ENCODE data around the gene PAPOLA. TPM values are rescaled to one million over a fixed set of nuclear protein-coding genes. Genes with fewer than 3 reads are reported as not detected.

PAPOLA gene
- total and polyA plus RNA-seq, 2 of the 4 experiments (the other 2 are of a cell fraction) = 73.8 to 128 TPM

DNA sequence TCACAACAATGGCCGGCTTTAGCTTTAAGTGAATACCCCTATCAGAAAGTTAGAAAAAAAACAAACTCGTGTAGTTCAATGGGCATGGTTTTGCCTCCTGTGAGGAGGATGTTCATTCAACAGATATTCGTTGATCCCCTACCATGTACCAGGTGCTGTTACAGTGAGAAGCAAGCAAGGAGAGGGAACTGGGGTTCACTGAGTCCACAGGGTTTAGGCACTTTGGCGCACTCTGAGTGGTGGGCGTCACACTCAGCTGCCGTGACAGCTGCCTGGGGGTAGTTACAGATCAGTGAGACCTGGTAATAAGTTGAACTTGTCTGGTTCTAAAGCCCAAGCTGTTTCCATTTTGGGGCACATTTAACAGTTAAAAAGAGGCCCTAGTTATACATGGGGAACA, 74.2 kb downstream of the PAPOLA start:
- Histone ChIP-seq H2BK20ac (ENCODE audit: low read depth, low read length) (no peak overlapping the region), H3K4ac (ENCODE audit: low read depth, low read length) (no peak overlapping the region), H4K91ac (ENCODE audit: insufficient read depth, low read depth, low read length) (no peak overlapping the region), H4K20me1 (ENCODE audit: insufficient read depth, low read length) (0 out of 2 replicates have a peak, but pooled peaks cover 3% of the 10 kb centered on the region), H2AFZ (replicated peaks; ENCODE audit: low read length, poor library complexity) (no peak overlapping the region), H3K79me1 (ENCODE audit: low read depth in 1 of 2, low read length in 2 of 2) (0 out of 4 replicates have a peak, but pooled peaks cover 0 to 2% of the 10 kb centered on the region in 2 experiments), H3K27me3 (ENCODE audit: control insufficient read depth, insufficient read depth, low read length) (no peaks in the 10 kb centered on the region), H3K23ac (ENCODE audit: low read depth, low read length) (no peak overlapping the region), H3K9me1 (ENCODE audit: insufficient read depth, low read length) (no peaks in the 10 kb centered on the region), H2BK15ac (ENCODE audit: low read depth, low read length) (no peak overlapping the region), H4K5ac (ENCODE audit: low read depth, low read length) (no peak overlapping the region), H2AK9ac (replicated peaks; ENCODE audit: low read depth, low read length, poor library complexity) (no peak overlapping the region), H3K27ac (ENCODE audit: insufficient read depth, low read length) (no peak overlapping the region), H3K36me3 (ENCODE audit: control insufficient read depth, insufficient read depth, low read length) (no peaks in the 10 kb centered on the region; the same call in 1 of the 2 replicates), H2BK120ac (ENCODE audit: low read depth, low read length) (no peak overlapping the region), H2AK5ac (ENCODE audit: low read depth, low read length) (no peak overlapping the region), H4K8ac (ENCODE audit: low read depth in 2 of 2, low read length in 2 of 2) (no peak overlapping the region), H3K9me3 (ENCODE audit: control insufficient read depth, insufficient read depth, low read length) (no peaks in the 10 kb centered on the region), H3K18ac (ENCODE audit: low read depth, low read length) (no peak overlapping the region), H3K14ac (replicated peaks; ENCODE audit: low read depth, low read length) (no peak overlapping the region), H3K56ac (ENCODE audit: extremely low read depth, insufficient read depth, low read length) (no peak overlapping the region), H3K4me2 (ENCODE audit: low read depth, low read length) (no peak overlapping the region), H3K4me3 (ENCODE audit: insufficient read depth, low read depth, low read length) (no peak overlapping the region), H2BK5ac (ENCODE audit: low read depth, low read length, poor library complexity, severe bottlenecking) (no peak overlapping the region), H3K9ac (ENCODE audit: low read depth, low read length) (no peak overlapping the region), H3K4me1 (ENCODE audit: control insufficient read depth, insufficient read depth, low read length) (peaks cover 4% of the 10 kb centered on the region; the same call in 1 of the 2 replicates)
- in situ Hi-C loops (cut with MboI; ENCODE audit: low sequenced_read_pairs) = no loop called here
- intact Hi-C loops (cut with micrococcal nuclease) = no loop called here
- BruUV-seq (replicated peaks) = no TSS peak
- ATAC-seq (ENCODE audit: low read depth) (no peak), DNase-seq (no peak)
- CTCF ChIA-PET = interaction anchor here (1.8 kb wide), 1 partner anchor 9 kb away, joined by 9 read pairs; no protein-coding TSS in a partner anchor
- WGBS, 2 experiments (ENCODE audit: extremely low coverage in 2 of 2, insufficient read length in 1 of 2) = 93% methylated on average over 3 of the region's 6 CpGs; no CpG with 5 or more reads in 1 of the 2 experiments
- POLR2A ChIA-PET (ENCODE audit: unreplicated experiment) = no interaction called here
- dilution Hi-C loops (cut with HindIII; ENCODE audit: low sequenced_read_pairs, unreplicated experiment) = no loop called here
- TF ChIP-seq POLR2A (IDR thresholded peaks at IDR 0.05; ENCODE audit: low read depth, low read length) (no peak), BHLHE40 (IDR thresholded peaks at IDR 0.05; ENCODE audit: low read depth, low read length) (no peak), CEBPB (IDR thresholded peaks at IDR 0.05; ENCODE audit: low read depth, low read length) (no peak), NFE2L2 (IDR thresholded peaks at IDR 0.05; ENCODE audit: low read depth, low read length) (no peak), USF2 (IDR thresholded peaks at IDR 0.05; ENCODE audit: low read depth, low read length) (no peak), CHD1 (IDR thresholded peaks at IDR 0.05; ENCODE audit: low read depth, low read length) (no peak), FOS (IDR thresholded peaks at IDR 0.05; ENCODE audit: low read depth, low read length) (no peak), SMC3 (IDR thresholded peaks at IDR 0.05; ENCODE audit: low read depth, low read length) (no peak), MAFK (IDR thresholded peaks at IDR 0.05; ENCODE audit: low read depth, low read length) (no peak), RAD21 (IDR thresholded peaks at IDR 0.05; ENCODE audit: low read length) (no peak), MXI1 (IDR thresholded peaks at IDR 0.05; ENCODE audit: borderline replicate concordance, low read depth, low read length) (no peak), RCOR1 (IDR thresholded peaks at IDR 0.05; ENCODE audit: insufficient replicate concordance, low read length) (no peak), MAZ (IDR thresholded peaks at IDR 0.05; ENCODE audit: borderline replicate concordance, low read depth, low read length) (no peak), RFX5 (IDR thresholded peaks at IDR 0.05; ENCODE audit: low read depth, low read length) (no peak)
- TF ChIP-seq, protein P1, sequence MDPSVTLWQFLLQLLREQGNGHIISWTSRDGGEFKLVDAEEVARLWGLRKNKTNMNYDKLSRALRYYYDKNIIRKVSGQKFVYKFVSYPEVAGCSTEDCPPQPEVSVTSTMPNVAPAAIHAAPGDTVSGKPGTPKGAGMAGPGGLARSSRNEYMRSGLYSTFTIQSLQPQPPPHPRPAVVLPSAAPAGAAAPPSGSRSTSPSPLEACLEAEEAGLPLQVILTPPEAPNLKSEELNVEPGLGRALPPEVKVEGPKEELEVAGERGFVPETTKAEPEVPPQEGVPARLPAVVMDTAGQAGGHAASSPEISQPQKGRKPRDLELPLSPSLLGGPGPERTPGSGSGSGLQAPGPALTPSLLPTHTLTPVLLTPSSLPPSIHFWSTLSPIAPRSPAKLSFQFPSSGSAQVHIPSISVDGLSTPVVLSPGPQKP (IDR thresholded peaks at IDR 0.05; ENCODE audit: borderline replicate concordance, low read depth, low read length) = no peak
- TF ChIP-seq, protein P2, sequence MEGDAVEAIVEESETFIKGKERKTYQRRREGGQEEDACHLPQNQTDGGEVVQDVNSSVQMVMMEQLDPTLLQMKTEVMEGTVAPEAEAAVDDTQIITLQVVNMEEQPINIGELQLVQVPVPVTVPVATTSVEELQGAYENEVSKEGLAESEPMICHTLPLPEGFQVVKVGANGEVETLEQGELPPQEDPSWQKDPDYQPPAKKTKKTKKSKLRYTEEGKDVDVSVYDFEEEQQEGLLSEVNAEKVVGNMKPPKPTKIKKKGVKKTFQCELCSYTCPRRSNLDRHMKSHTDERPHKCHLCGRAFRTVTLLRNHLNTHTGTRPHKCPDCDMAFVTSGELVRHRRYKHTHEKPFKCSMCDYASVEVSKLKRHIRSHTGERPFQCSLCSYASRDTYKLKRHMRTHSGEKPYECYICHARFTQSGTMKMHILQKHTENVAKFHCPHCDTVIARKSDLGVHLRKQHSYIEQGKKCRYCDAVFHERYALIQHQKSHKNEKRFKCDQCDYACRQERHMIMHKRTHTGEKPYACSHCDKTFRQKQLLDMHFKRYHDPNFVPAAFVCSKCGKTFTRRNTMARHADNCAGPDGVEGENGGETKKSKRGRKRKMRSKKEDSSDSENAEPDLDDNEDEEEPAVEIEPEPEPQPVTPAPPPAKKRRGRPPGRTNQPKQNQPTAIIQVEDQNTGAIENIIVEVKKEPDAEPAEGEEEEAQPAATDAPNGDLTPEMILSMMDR (conservative IDR thresholded peaks at IDR 0.05; ENCODE audit: low read depth, low read length) = no peak

All from IMR-90 (cell line).